Measurements from ENCODE around the gene CLSTN1. TPM values are rescaled to one million over a fixed set of nuclear protein-coding genes. Genes with fewer than 3 reads are reported as not detected.

The CLSTN1 gene
- total and polyA plus RNA-seq, 12 donors = 37.1 to 79.8 (median 63.8) TPM

GRCh38 chr1:9733160-9733789, 90.5 kb downstream of the CLSTN1 start:
- Histone ChIP-seq H3K4me3 (no peak overlapping the region), H3K36me3 (peaks cover 8 to 100% (median 75%) of the 10 kb centered on the region in 9 donors)
- DNase-seq = no peak

GRCh38 chr1:9732123-9732971, 91.4 kb downstream of the CLSTN1 start:
- 92 to 95% methylated on average over 18 of the region's 18 CpGs for WGBS, 2 donors
- intact Hi-C loops (cut with DNase I) = no loop called here
- Histone ChIP-seq H3K27ac (no peak overlapping the region), H3K27me3 (no peaks in the 10 kb centered on the region), H3K4me1 (peaks cover 0 to 15% (median 0%) of the 10 kb centered on the region in 9 donors), H3K9me3 (no peaks in the 10 kb centered on the region), H3K36me3 (peaks cover 8 to 99% (median 75%) of the 10 kb centered on the region in 9 donors), H3K4me3 (no peak overlapping the region)
- ATAC-seq (no peak), DNase-seq (no peak)
- no peak for TF ChIP-seq CTCF (IDR thresholded peaks at IDR 0.05)

More at GRCh38 chr1:9733160-9733789, 90.5 kb downstream of the CLSTN1 start:
- H3K9me3 ChIP-seq = no peaks in the 10 kb centered on the region
- peaks cover 0 to 15% (median 0%) of the 10 kb centered on the region in 9 donors for H3K4me1 ChIP-seq
- ATAC-seq = peak in 1 of 8 donors; percentile 33
- no peaks in the 10 kb centered on the region for H3K27me3 ChIP-seq
- 97 to 98% methylated on average over 14 of the region's 14 CpGs for WGBS, 2 donors
- no peak overlapping the region for H3K27ac ChIP-seq
- intact Hi-C loops (cut with DNase I) = no loop called here
- TF ChIP-seq CTCF (IDR thresholded peaks at IDR 0.05) = no peak

DNA sequence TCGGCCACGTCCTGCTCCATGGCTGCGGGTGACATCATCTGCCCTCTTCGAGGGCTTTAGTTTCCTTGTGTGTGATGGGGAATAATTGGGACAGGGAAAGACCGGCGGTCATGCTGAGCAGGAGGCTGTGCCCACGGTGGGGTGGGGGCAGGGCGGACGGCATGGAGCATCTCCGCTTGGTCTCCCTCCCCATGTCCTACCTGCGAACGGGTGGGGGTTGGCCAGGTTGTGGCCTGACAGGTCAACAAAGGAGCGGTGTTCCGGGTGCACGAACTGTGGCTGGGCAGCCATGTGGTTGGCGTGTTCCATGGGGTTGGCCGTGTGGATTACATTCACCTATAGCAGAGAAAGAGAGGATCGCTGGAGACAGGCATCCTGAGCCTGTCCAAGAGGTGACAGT, 92.2 kb downstream of the CLSTN1 start:
- TF ChIP-seq CTCF (IDR thresholded peaks at IDR 0.05) = no peak
- ATAC-seq (no peak), DNase-seq (no peak)
- 96% methylated on average over 18 of the region's 18 CpGs for WGBS, 2 donors
- Histone ChIP-seq H3K27ac (no peak overlapping the region), H3K27me3 (no peaks in the 10 kb centered on the region), H3K4me1 (peaks cover 0 to 15% (median 0%) of the 10 kb centered on the region in 9 donors), H3K9me3 (no peaks in the 10 kb centered on the region), H3K36me3 (peaks cover 8 to 99% (median 68%) of the 10 kb centered on the region in 9 donors), H3K4me3 (no peak overlapping the region)
- intact Hi-C loops (cut with DNase I) = no loop called here

- H3K4me1 ChIP-seq = peaks cover 0 to 15% (median 0%) of the 10 kb centered on the region in 9 donors
- no peaks in the 10 kb centered on the region for H3K9me3 ChIP-seq
- no peak for TF ChIP-seq CTCF (IDR thresholded peaks at IDR 0.05)
- no peaks in the 10 kb centered on the region for H3K27me3 ChIP-seq
- peaks cover 8 to 99% (median 63%) of the 10 kb centered on the region in 9 donors for H3K36me3 ChIP-seq
- DNase-seq = no peak
- H3K27ac ChIP-seq = peak overlapping the region in 1 of 10 donors; percentile 57
- H3K4me3 ChIP-seq = no peak overlapping the region
- peak in 1 of 8 donors; percentile 11 for ATAC-seq
- 96 to 97% methylated on average over 31 of the region's 31 CpGs for WGBS, 2 donors
- intact Hi-C loops (cut with DNase I) = no loop called here
Observed at GRCh38 chr1:9731051-9731537, 92.7 kb downstream of the CLSTN1 start.

Measured in heart right ventricle (tissue), 16 donors.